Measurements from ENCODE around the gene ACOT11. TPM values are rescaled to one million over a fixed set of nuclear protein-coding genes. Genes with fewer than 3 reads are reported as not detected.

The ACOT11 gene
- total and polyA plus RNA-seq, 9 of the 15 experiments (the other 6 are each of a cell fraction or from before 2014, with no cell fraction given) = 0.04 to 1.2 (median 0.64) TPM; not detected in 2

DNA sequence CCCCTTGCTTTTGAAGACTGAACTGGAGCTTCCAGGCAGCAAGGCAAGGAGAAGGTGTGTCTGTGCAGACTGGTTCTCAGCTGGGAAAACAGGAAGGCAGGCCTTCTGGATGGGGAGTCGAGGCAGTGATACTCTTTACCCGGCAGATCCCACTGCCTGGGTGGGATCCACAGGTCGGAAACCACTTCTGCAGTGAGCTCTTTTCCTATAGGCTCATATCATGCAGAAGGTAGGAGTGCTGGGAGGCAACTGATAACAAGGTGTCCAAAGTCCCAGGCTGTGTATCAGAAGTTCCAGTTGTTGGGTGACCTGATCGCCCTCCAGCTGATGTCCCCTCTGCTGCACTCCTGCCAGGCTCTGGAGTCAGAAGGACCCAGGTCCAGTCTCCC is 17.1 kb downstream of the ACOT11 start:
- peak; percentile 51 for FAIRE-seq
- no peak overlapping the region for H3K4me3 ChIP-seq
- H3K36me3 ChIP-seq (ENCODE audit: control insufficient read depth, insufficient read depth, low read length) = no peaks in the 10 kb centered on the region
- intact Hi-C loops (cut with micrococcal nuclease) (no loop called here), in situ Hi-C loops (cut with MboI) (no loop called here)
- H3K4me2 ChIP-seq (ENCODE audit: insufficient read depth, low read length) = no peak overlapping the region; the same call in 1 of the 2 replicates
- ATAC-seq = peak; percentile 62
- H3K27me3 ChIP-seq (ENCODE audit: control insufficient read depth in 2 of 2, insufficient read depth in 2 of 2, low read length in 2 of 2) = peaks cover 18 to 36% of the 10 kb centered on the region in 2 experiments; a peak in 4 of 5 replicates
- no peak overlapping the region for H3K9ac ChIP-seq (ENCODE audit: insufficient read depth in 1 of 2, low read depth in 2 of 2, low read length in 2 of 2)
- no peaks in the 10 kb centered on the region for H3K79me2 ChIP-seq (ENCODE audit: control insufficient read depth, insufficient read depth, low read length)
- H3K27ac ChIP-seq (ENCODE audit: extremely low read depth, low read depth, low read length) = no peak overlapping the region
- 5% methylated on average over 4 of the region's 4 CpGs for WGBS (ENCODE audit: insufficient coverage, low coverage, missing lambda C conversion rate)
- H3K9me1 ChIP-seq (ENCODE audit: control insufficient read depth, insufficient read depth, low read length) = no peaks in the 10 kb centered on the region
- no peaks in the 10 kb centered on the region for H4K20me1 ChIP-seq (replicated peaks; ENCODE audit: control insufficient read depth, insufficient read depth, low read length)
- H2AFZ ChIP-seq (ENCODE audit: low read depth, low read length) = no peak overlapping the region
- peak; percentile 34 to 63 (median 50) for DNase-seq (ENCODE audit: extremely low read depth in 1 of 4, low spot score in 3 of 4)
- peaks cover 3 to 17% of the 10 kb centered on the region in 2 experiments; a peak in 3 of 5 replicates for H3K4me1 ChIP-seq (replicated peaks in 1 of 2; ENCODE audit: control insufficient read depth in 2 of 2, insufficient read depth in 2 of 2, low read length in 2 of 2)
- CTCF ChIA-PET (ENCODE audit: low intra/inter-chr PET ratio) = no interaction called here
- POLR2A ChIA-PET = interaction anchor here (0.5 to 2.0 kb wide), 5 partner anchors 12 to 462 kb away, joined by 3 to 10 read pairs (median 3); no protein-coding TSS in a partner anchor
- BruUV-seq (replicated peaks) = no TSS peak
- H3K9me3 ChIP-seq (replicated peaks; ENCODE audit: control insufficient read depth, insufficient read depth, low read depth, low read length) = no peaks in the 10 kb centered on the region
- TF ChIP-seq TAL1 (IDR thresholded peaks at IDR 0.05) (peak; percentile 76), ARID2 (IDR thresholded peaks at IDR 0.05) (no peak), ARID1B (IDR thresholded peaks at IDR 0.05) (peak; percentile 75), MTA2 (IDR thresholded peaks at IDR 0.05; ENCODE audit: low read depth) (peak; percentile 64), NR4A1 (CRISPR knock-in tag; IDR thresholded peaks at IDR 0.05) (no peak), NR4A1 (tag; IDR thresholded peaks at IDR 0.05) (no peak), POLR2AphosphoS5 (IDR thresholded peaks at IDR 0.05; ENCODE audit: control insufficient read depth, insufficient read depth, low read depth, low read length) (0 out of 2 replicates have a peak, but pooled peaks have one; percentile 21), CBFA2T2 (conservative IDR thresholded peaks at IDR 0.05) (peak; percentile 77), STAT5A (IDR thresholded peaks at IDR 0.05; ENCODE audit: borderline replicate concordance, low read length) (peak; percentile 22; the same call in 1 of the 2 replicates), TCF3 (CRISPR knock-in tag; IDR thresholded peaks at IDR 0.05) (peak; percentile 91), NR1H2 (CRISPR knock-in tag; IDR thresholded peaks at IDR 0.05) (no peak), ETV6 (IDR thresholded peaks at IDR 0.05; ENCODE audit: borderline replicate concordance in 1 of 2, low read depth in 2 of 2, low read length in 1 of 2) (no peak), ETV6 (CRISPR knock-in tag; IDR thresholded peaks at IDR 0.05; ENCODE audit: borderline replicate concordance) (no peak), SOX6 (IDR thresholded peaks at IDR 0.05) (no peak), NCOR1 (IDR thresholded peaks at IDR 0.05) (peak; percentile 76), GATA2 (CRISPR knock-in tag; IDR thresholded peaks at IDR 0.05) (peak; percentile 63; the same call in 1 of the 2 replicates), ZNF717 (CRISPR knock-in tag; IDR thresholded peaks at IDR 0.05) (no peak), EP300 (IDR thresholded peaks at IDR 0.05; ENCODE audit: low read length) (peak; percentile 14; the same call in 1 of the 2 replicates), IFI16 (CRISPR knock-in tag; IDR thresholded peaks at IDR 0.05) (no peak), ZNF75A (CRISPR knock-in tag; IDR thresholded peaks at IDR 0.05) (no peak), TEAD4 (IDR thresholded peaks at IDR 0.05; ENCODE audit: low read length) (peak; percentile 53; the same call in 1 of the 2 replicates), TEAD4 (CRISPR knock-in tag; IDR thresholded peaks at IDR 0.05; ENCODE audit: borderline replicate concordance) (no peak)
- TF ChIP-seq, protein P1, sequence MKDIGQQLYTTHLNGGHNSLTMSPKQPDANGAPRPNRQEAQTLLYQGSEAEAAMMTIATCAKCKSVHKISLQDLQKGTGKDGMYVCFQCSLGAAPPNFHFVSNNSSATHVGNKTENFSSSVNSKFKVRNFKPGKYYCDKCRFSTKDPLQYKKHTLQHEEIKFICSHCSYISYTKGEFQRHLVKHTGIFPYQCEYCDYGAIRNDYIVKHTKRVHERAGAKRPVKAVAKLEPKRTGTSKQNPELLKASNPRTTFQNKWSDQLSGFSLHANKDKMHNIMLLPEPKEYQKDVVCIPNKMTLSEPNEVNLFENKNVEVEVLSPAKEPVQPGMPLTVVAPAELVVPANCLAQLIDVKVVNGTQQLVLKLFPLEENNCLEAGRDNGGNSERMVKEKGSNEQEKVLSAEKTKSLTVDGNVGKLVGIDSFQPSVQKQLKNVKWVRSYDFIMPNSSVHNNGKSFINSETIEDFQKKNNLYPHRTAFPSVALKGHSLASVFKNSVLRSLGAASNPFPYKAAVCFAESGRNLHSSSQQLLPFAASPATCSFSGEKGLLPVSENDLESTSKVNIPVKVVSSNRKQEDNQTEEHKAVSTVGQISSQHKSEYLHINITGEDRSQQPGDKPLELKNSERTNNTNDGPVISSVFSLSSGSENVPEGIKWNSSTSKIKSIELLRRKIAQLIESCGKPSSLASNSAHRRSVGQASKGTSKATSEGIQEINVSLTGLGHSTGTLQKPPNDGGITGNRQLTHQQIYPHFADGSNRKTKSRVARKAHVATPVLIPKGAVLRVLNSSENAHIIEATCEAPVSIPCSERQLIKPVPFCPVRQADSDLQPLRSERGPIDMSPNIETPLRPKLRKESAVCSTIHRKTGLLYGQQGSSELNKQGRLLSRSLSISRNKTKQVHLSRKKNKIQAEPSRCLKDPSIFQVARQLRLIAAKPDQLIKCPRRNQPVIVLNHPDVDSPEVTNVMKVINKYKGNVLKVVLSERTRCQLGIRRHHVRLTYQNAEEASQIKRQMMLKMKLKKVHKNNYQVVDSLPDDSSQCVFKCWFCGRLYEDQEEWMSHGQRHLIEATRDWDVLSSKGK (CRISPR knock-in tag; IDR thresholded peaks at IDR 0.05) = no peak
